ENCODE results near the gene AMBRA1.

DNA sequence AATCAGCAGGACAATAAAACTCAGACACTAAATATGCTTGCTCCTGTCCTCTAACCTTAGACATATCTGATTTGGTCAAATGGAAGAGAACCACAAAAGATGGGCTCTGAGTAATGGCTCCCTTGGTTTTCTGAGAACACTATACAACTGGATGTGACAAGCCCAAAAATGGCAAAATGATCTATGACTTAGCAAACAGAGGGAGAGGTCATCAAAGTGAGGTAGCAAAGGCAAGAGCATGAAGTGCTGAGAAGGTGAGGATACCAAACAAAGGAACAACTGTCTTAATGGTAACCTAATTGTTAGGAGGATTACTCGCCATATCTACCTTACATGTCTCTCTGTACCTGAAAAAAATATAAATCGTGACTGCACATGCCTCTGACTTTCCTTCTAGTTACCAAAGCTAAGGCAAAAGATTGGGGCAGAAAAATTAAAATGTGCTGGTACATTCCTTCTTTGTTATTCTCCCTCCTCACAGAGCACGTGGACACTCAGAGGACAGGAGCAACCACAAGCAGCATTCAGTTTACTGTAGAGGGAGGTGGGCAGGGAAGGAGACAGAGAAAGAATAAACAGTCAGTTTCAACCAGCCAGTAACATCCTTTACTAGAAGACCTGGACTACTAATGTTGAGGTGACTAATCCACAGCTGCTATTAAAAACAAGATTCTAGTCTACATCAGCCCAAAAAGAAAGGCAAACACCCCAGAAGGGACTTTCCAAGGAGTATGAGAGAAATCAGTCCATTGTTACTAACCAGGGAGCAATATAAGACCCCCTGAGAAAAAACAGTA lies 88.8 kb downstream of the AMBRA1 start:
- TF ChIP-seq, protein P1, sequence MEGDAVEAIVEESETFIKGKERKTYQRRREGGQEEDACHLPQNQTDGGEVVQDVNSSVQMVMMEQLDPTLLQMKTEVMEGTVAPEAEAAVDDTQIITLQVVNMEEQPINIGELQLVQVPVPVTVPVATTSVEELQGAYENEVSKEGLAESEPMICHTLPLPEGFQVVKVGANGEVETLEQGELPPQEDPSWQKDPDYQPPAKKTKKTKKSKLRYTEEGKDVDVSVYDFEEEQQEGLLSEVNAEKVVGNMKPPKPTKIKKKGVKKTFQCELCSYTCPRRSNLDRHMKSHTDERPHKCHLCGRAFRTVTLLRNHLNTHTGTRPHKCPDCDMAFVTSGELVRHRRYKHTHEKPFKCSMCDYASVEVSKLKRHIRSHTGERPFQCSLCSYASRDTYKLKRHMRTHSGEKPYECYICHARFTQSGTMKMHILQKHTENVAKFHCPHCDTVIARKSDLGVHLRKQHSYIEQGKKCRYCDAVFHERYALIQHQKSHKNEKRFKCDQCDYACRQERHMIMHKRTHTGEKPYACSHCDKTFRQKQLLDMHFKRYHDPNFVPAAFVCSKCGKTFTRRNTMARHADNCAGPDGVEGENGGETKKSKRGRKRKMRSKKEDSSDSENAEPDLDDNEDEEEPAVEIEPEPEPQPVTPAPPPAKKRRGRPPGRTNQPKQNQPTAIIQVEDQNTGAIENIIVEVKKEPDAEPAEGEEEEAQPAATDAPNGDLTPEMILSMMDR (IDR thresholded peaks at IDR 0.05): no peak
- no peak for TF ChIP-seq POLR2A (IDR thresholded peaks at IDR 0.05)
